C4-2B (cell line): ENCODE data around the gene PCDH9.

ENCODE experiments used
- ZFX ChIP-seq: fragments of 450-650 bp; IDR thresholded peaks from 2 replicates; pipeline ENCODE4 v1.6.1; 2017
- TF ChIP-seq, protein P1 (sequence below): fragments of 450-650 bp; conservative IDR thresholded peaks from 2 replicates; pipeline ENCODE4 v1.5.1; 2017; ENCODE audit warnings: mild to moderate bottlenecking

DNA sequence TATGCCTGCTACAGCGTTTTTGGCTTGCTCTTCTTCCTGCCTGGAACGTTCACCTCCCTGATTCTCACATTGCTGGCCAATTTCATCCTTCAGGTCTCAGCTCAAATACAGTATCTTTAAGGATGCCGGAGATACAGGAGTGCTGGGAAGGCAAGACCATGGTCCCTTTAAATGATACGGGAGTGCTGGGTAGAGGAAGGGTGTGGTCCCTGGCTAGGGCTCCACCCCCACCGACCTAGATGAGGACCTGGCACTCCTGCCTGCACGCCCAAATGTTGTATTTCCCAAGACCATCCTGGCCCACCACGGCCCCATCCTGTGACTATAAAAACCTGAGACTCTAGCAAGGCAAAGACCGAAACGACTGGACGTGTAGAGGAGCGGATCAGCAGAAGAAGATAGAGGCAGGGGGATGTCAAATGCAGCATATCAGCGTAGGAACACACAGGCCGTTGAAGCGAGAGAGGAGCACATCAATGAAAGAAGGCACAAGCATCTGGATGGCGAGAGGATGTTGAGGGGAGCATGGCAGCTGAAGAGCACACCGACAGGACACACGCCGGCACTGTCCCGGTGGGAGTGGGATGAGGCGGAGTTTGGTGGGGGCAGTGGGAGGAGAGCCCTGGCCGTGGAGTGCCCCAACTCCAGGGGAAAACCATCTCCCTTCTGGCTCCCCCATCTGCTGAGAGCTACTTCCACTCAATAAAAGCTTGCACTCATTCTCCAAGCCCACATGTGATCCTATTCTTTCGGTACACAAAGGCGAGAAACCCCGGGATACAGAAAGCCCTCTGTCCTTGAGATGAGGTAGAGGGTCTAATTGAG is 74.0 kb downstream of the PCDH9 start:
- TF ChIP-seq, protein P1, sequence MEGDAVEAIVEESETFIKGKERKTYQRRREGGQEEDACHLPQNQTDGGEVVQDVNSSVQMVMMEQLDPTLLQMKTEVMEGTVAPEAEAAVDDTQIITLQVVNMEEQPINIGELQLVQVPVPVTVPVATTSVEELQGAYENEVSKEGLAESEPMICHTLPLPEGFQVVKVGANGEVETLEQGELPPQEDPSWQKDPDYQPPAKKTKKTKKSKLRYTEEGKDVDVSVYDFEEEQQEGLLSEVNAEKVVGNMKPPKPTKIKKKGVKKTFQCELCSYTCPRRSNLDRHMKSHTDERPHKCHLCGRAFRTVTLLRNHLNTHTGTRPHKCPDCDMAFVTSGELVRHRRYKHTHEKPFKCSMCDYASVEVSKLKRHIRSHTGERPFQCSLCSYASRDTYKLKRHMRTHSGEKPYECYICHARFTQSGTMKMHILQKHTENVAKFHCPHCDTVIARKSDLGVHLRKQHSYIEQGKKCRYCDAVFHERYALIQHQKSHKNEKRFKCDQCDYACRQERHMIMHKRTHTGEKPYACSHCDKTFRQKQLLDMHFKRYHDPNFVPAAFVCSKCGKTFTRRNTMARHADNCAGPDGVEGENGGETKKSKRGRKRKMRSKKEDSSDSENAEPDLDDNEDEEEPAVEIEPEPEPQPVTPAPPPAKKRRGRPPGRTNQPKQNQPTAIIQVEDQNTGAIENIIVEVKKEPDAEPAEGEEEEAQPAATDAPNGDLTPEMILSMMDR, result no peak
- TF ChIP-seq ZFX, result no peak
